ENCODE data around the gene RHOV. TPM values are rescaled to one million over a fixed set of nuclear protein-coding genes. Genes with fewer than 3 reads are reported as not detected.

RHOV gene
- total RNA-seq, 1 donor = 0.27 TPM

Small RNAs within 50 kb of the gene (small RNA-seq; reads per million reads assigned to genes)
- gene AC025166.1 = not detected

Other genes starting within 250 kb of the RHOV start
- 4.6 TPM for gene RAD51, start 179.1 kb downstream of the RHOV start, total RNA-seq
- 18.9 TPM for gene RMDN3, start 119.0 kb downstream of the RHOV start, total RNA-seq
- gene GCHFR, start 110.2 kb downstream of the RHOV start, total RNA-seq = 25.3 TPM
- 1.1 TPM for gene C15orf62, start 104.3 kb downstream of the RHOV start, total RNA-seq
- gene ZFYVE19, start 67.1 kb downstream of the RHOV start, total RNA-seq = 32.3 TPM
- gene DNAJC17, start 66.8 kb downstream of the RHOV start, total RNA-seq = 21.8 TPM
- not detected for gene PPP1R14D, start 45.5 kb downstream of the RHOV start, total RNA-seq
- gene SPINT1, start 30.2 kb downstream of the RHOV start, total RNA-seq = 60.3 TPM
- 47.4 TPM for gene VPS18, start 20.2 kb upstream of the RHOV start, total RNA-seq
- gene DLL4, start 55.1 kb upstream of the RHOV start, total RNA-seq = under 0.01 TPM
- gene CHAC1, start 79.2 kb upstream of the RHOV start, total RNA-seq = 1.9 TPM
- 18.0 TPM for gene INO80, start 242.0 kb upstream of the RHOV start, total RNA-seq

Measured in hematopoietic multipotent progenitor cell (in vitro differentiated cells).